ENCODE results near the gene IP6K2. TPM values are rescaled to one million over a fixed set of nuclear protein-coding genes. Genes with fewer than 3 reads are reported as not detected.

Gene IP6K2
- total and polyA plus RNA-seq, 2 of the 13 experiments (the other 11 are each of a cell fraction or from before 2014, with no cell fraction given): 85.5 to 112 TPM

DNA sequence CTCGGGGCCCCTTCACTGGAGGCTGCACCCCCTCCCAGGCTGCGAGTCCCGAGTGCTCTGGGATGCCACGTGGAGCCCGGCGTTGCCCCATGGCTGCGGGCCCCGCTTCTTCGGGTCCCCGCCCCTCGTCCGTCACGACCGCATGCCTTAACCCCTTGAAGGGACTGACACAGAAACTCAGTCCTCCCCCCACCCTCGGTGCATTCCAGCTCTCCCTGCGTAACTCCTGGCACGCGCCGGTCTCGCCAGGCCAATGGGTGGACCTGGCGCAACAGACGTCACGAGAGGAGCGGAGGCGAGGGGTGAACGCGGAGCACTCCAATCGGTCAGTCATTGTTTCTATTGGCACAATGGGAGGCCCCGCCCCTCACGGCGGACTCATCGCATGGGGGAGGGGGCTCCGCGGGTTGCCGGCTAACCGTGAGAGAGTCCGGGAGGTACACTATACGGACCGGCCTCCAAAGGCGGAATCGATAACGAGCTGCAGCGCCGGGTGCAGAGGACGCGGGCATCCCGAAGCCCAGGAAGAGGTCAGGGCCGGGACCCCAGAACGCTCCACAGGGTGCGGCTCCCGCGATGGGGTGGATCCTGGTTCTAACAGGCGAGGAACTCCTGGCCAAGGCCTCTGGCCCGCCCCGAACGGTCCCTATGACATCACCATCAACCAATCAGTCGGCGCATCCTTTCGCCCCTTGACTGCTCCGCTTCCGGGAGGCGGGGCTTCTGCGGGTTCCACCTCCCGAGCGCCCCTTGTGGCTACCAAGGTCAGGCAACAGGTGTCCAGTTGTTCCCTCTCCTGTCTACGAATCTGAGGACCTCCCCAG, 53.3 kb downstream of the IP6K2 start (continued):
- TF ChIP-seq, protein P1, sequence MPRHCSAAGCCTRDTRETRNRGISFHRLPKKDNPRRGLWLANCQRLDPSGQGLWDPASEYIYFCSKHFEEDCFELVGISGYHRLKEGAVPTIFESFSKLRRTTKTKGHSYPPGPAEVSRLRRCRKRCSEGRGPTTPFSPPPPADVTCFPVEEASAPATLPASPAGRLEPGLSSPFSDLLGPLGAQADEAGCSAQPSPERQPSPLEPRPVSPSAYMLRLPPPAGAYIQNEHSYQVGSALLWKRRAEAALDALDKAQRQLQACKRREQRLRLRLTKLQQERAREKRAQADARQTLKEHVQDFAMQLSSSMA (CRISPR knock-in tag; IDR thresholded peaks at IDR 0.05): no peak; the same call in 1 of the 2 replicates
- TF ChIP-seq ZNF350 (CRISPR knock-in tag; IDR thresholded peaks at IDR 0.05; ENCODE audit: borderline replicate concordance, low read depth) (peak; percentile 90), SMAD3 (CRISPR knock-in tag; IDR thresholded peaks at IDR 0.05) (no peak; the same call in 1 of the 2 replicates), ZNF180 (CRISPR knock-in tag; IDR thresholded peaks at IDR 0.05; ENCODE audit: borderline replicate concordance, low read depth) (no peak), KDM5B (CRISPR knock-in tag; IDR thresholded peaks at IDR 0.05; ENCODE audit: borderline replicate concordance) (peak; percentile 79; the same call in 1 of the 2 replicates), HIVEP1 (CRISPR knock-in tag; IDR thresholded peaks at IDR 0.05) (peak; percentile 90), ARNT (IDR thresholded peaks at IDR 0.05) (no peak), ATF1 (CRISPR knock-in tag; IDR thresholded peaks at IDR 0.05) (peak; percentile 83), POLR2G (IDR thresholded peaks at IDR 0.05; ENCODE audit: low read depth, low read length) (peak; percentile 91), ZNF260 (CRISPR knock-in tag; IDR thresholded peaks at IDR 0.05; ENCODE audit: borderline replicate concordance, low read depth) (no peak)
- TF ChIP-seq, protein P2, sequence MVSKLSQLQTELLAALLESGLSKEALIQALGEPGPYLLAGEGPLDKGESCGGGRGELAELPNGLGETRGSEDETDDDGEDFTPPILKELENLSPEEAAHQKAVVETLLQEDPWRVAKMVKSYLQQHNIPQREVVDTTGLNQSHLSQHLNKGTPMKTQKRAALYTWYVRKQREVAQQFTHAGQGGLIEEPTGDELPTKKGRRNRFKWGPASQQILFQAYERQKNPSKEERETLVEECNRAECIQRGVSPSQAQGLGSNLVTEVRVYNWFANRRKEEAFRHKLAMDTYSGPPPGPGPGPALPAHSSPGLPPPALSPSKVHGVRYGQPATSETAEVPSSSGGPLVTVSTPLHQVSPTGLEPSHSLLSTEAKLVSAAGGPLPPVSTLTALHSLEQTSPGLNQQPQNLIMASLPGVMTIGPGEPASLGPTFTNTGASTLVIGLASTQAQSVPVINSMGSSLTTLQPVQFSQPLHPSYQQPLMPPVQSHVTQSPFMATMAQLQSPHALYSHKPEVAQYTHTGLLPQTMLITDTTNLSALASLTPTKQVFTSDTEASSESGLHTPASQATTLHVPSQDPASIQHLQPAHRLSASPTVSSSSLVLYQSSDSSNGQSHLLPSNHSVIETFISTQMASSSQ (IDR thresholded peaks at IDR 0.05; ENCODE audit: low read depth): 0 out of 2 replicates have a peak, but pooled peaks have one; percentile 16
- TF ChIP-seq, protein P2 (CRISPR knock-in tag; IDR thresholded peaks at IDR 0.05; ENCODE audit: borderline replicate concordance): peak; percentile 51; the same call in 1 of the 2 replicates
- TF ChIP-seq, protein P3, sequence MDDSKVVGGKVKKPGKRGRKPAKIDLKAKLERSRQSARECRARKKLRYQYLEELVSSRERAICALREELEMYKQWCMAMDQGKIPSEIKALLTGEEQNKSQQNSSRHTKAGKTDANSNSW (CRISPR knock-in tag; IDR thresholded peaks at IDR 0.05; ENCODE audit: borderline replicate concordance): peak; percentile 54; the same call in 1 of the 2 replicates
- TF ChIP-seq, protein P4, sequence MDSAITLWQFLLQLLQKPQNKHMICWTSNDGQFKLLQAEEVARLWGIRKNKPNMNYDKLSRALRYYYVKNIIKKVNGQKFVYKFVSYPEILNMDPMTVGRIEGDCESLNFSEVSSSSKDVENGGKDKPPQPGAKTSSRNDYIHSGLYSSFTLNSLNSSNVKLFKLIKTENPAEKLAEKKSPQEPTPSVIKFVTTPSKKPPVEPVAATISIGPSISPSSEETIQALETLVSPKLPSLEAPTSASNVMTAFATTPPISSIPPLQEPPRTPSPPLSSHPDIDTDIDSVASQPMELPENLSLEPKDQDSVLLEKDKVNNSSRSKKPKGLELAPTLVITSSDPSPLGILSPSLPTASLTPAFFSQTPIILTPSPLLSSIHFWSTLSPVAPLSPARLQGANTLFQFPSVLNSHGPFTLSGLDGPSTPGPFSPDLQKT (CRISPR knock-in tag; IDR thresholded peaks at IDR 0.05; ENCODE audit: borderline replicate concordance): no peak
- TF ChIP-seq, protein P5, sequence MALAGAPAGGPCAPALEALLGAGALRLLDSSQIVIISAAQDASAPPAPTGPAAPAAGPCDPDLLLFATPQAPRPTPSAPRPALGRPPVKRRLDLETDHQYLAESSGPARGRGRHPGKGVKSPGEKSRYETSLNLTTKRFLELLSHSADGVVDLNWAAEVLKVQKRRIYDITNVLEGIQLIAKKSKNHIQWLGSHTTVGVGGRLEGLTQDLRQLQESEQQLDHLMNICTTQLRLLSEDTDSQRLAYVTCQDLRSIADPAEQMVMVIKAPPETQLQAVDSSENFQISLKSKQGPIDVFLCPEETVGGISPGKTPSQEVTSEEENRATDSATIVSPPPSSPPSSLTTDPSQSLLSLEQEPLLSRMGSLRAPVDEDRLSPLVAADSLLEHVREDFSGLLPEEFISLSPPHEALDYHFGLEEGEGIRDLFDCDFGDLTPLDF (CRISPR knock-in tag; IDR thresholded peaks at IDR 0.05): peak; percentile 31; the same call in 1 of the 2 replicates
- TF ChIP-seq, protein P6, sequence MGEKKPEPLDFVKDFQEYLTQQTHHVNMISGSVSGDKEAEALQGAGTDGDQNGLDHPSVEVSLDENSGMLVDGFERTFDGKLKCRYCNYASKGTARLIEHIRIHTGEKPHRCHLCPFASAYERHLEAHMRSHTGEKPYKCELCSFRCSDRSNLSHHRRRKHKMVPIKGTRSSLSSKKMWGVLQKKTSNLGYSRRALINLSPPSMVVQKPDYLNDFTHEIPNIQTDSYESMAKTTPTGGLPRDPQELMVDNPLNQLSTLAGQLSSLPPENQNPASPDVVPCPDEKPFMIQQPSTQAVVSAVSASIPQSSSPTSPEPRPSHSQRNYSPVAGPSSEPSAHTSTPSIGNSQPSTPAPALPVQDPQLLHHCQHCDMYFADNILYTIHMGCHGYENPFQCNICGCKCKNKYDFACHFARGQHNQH (CRISPR knock-in tag; IDR thresholded peaks at IDR 0.05): no peak; the same call in none of the 2 replicates

All from HepG2 (cell line).